H9 (cell line): ENCODE data around the gene DNAAF5. TPM values are rescaled to one million over a fixed set of nuclear protein-coding genes. Genes with fewer than 3 reads are reported as not detected.

Source experiments
- DNase-seq: peaks from one replicate; pipeline ENCODE4 v3.0.0-alpha.2; 2017
- H2AFZ ChIP-seq: one replicate; pipeline ENCODE4 v1.6.1; 2013; ENCODE audit warnings: mild to moderate bottlenecking, low read length, control low read depth, moderate library complexity
- H2AK5ac ChIP-seq: 2 replicates; pipeline ENCODE4 v1.6.1; 2013; ENCODE audit warnings: low read length, control low read depth, mixed read lengths; ENCODE audit not compliant: insufficient read length
- H2BK120ac ChIP-seq: one replicate; pipeline ENCODE4 v1.6.1; 2013; ENCODE audit warnings: low read depth, mild to moderate bottlenecking, low read length, control low read depth, inconsistent platforms; ENCODE audit not compliant: poor library complexity, severe bottlenecking
- H2BK12ac ChIP-seq: 2 replicates; pipeline ENCODE4 v1.6.1; 2013; ENCODE audit warnings: low read length, control low read depth, mixed read lengths, low read depth; ENCODE audit not compliant: insufficient read length
- H2BK15ac ChIP-seq: 2 replicates; pipeline ENCODE4 v1.6.1; 2013; ENCODE audit warnings: low read depth, low read length, control low read depth
- H2BK20ac ChIP-seq: one replicate; pipeline ENCODE4 v1.6.1; 2013; ENCODE audit warnings: low read depth, mild to moderate bottlenecking, low read length, control low read depth, inconsistent platforms; ENCODE audit not compliant: poor library complexity, severe bottlenecking
- H2BK5ac ChIP-seq: 2 replicates; pipeline ENCODE4 v1.6.1; 2013; ENCODE audit warnings: low read length, control low read depth, mixed read lengths; ENCODE audit not compliant: insufficient read length
- H3K14ac ChIP-seq: 2 replicates; pipeline ENCODE4 v1.6.1; 2013; ENCODE audit warnings: low read length, control low read depth; ENCODE audit not compliant: insufficient read depth
- H3K18ac ChIP-seq: 2 replicates; pipeline ENCODE4 v1.6.1; 2013; ENCODE audit warnings: low read depth, mild to moderate bottlenecking, mixed read lengths, low read length, control low read depth; ENCODE audit not compliant: insufficient read length
- H3K23ac ChIP-seq: 2 replicates; pipeline ENCODE4 v1.6.1; 2013; ENCODE audit warnings: low read length, control low read depth, mixed read lengths, low read depth; ENCODE audit not compliant: insufficient read length
- H3K23me2 ChIP-seq: 2 replicates; pipeline ENCODE4 v1.6.1; 2013; ENCODE audit warnings: low read depth, mild to moderate bottlenecking, mixed read lengths, low read length, control low read depth; ENCODE audit not compliant: insufficient read length, poor library complexity, severe bottlenecking
- H3K27ac ChIP-seq: 2 replicates; pipeline ENCODE4 v1.5.1; 2013; ENCODE audit warnings: low read length, control low read depth, mixed read lengths, low read depth; ENCODE audit not compliant: insufficient read length
- H3K27me3 ChIP-seq: 2 replicates; pipeline ENCODE4 v1.6.1; 2013; ENCODE audit warnings: low read length, control low read depth, inconsistent platforms; ENCODE audit not compliant: insufficient read depth
- H3K4ac ChIP-seq: 2 replicates; pipeline ENCODE4 v1.6.1; 2013; ENCODE audit warnings: low read depth, mild to moderate bottlenecking, control low read depth, inconsistent platforms, low read length, moderate library complexity
- H3K4me1 ChIP-seq: 2 replicates; pipeline ENCODE4 v1.6.1; 2013; ENCODE audit warnings: low read length, control low read depth, inconsistent platforms; ENCODE audit not compliant: insufficient read depth
- H3K4me2 ChIP-seq: 2 replicates; pipeline ENCODE4 v1.6.1; 2013; ENCODE audit warnings: low read length, control low read depth, mixed read lengths; ENCODE audit not compliant: insufficient read length, insufficient read depth
- H3K56ac ChIP-seq: 2 replicates; pipeline ENCODE4 v1.6.1; 2013; ENCODE audit warnings: low read depth, mild to moderate bottlenecking, mixed read lengths, low read length, control low read depth; ENCODE audit not compliant: insufficient read length
- H3K79me1 ChIP-seq: 2 replicates; pipeline ENCODE4 v1.6.1; 2013; ENCODE audit warnings: low read depth, mild to moderate bottlenecking, moderate library complexity, low read length, control low read depth, inconsistent platforms; ENCODE audit not compliant: insufficient read depth, poor library complexity, severe bottlenecking
- H3K79me2 ChIP-seq: 2 replicates; pipeline ENCODE4 v1.6.1; 2013; ENCODE audit warnings: low read length, control low read depth, inconsistent platforms; ENCODE audit not compliant: insufficient read depth
- H3K9ac ChIP-seq: 2 replicates; pipeline ENCODE4 v1.6.1; 2013; ENCODE audit warnings: low read length, control low read depth, mixed read lengths; ENCODE audit not compliant: insufficient read length; ENCODE audit errors: extremely low read depth
- H3K9me3 ChIP-seq: one replicate; pipeline ENCODE4 v1.6.1; 2013; ENCODE audit warnings: low read depth, low read length, inconsistent platforms; ENCODE audit not compliant: control insufficient read depth
- H3T11ph ChIP-seq: one replicate; pipeline ENCODE4 v1.6.1; 2013; ENCODE audit warnings: mild to moderate bottlenecking, low read length, control low read depth, inconsistent platforms
- H4K20me1 ChIP-seq: one replicate; pipeline ENCODE4 v1.6.1; 2013; ENCODE audit not compliant: control insufficient read depth, insufficient read length, insufficient read depth
- H4K5ac ChIP-seq: 2 replicates; pipeline ENCODE4 v1.6.1; 2013; ENCODE audit warnings: low read depth, mild to moderate bottlenecking, mixed read lengths, low read length, control low read depth; ENCODE audit not compliant: insufficient read length
- H4K8ac ChIP-seq: replicated peaks from 2 replicates; pipeline ENCODE4 v1.6.1; 2013; ENCODE audit warnings: low read length, control low read depth, mixed read lengths, low read depth; ENCODE audit not compliant: insufficient read length
- H4K91ac ChIP-seq: 2 replicates; pipeline ENCODE4 v1.6.1; 2013; ENCODE audit warnings: low read depth, mild to moderate bottlenecking, moderate library complexity, mixed read lengths, low read length, control low read depth; ENCODE audit not compliant: insufficient read length
- H3K27ac Mint-ChIP-seq, 3 experiments: 2 replicates in 2 of 3; 3 replicates in 1 of 3; pipeline ENCODE4 v1.8.0; 2020 to 2021; ENCODE audit warnings: mixed read lengths in 3 of 3, mild to moderate bottlenecking in 1 of 3, moderate library complexity in 1 of 3
- H3K27me3 Mint-ChIP-seq: 2 replicates; pipeline ENCODE4 v1.8.0; 2021; ENCODE audit warnings: low read depth, mild to moderate bottlenecking, moderate library complexity, mixed read lengths
- H3K36me3 Mint-ChIP-seq, 3 experiments: 2 replicates in 2 of 3; 3 replicates in 1 of 3; pipeline ENCODE4 v1.8.0; 2020 to 2021; ENCODE audit warnings: low read depth in 3 of 3, mixed read lengths in 3 of 3; ENCODE audit not compliant: insufficient read depth in 1 of 3
- H3K4me1 Mint-ChIP-seq, 2 experiments: 2 replicates each; pipeline ENCODE4 v1.8.0; 2020; ENCODE audit warnings: mixed read lengths in 2 of 2
- H3K4me3 Mint-ChIP-seq, 2 experiments: 2 replicates in 1 of 2; 3 replicates in 1 of 2; pipeline ENCODE4 v1.8.0; 2020 to 2021; ENCODE audit warnings: mild to moderate bottlenecking in 2 of 2, mixed read lengths in 2 of 2, moderate library complexity in 1 of 2
- H3K9me3 Mint-ChIP-seq, 2 experiments: 2 replicates in 1 of 2; 3 replicates in 1 of 2; pipeline ENCODE4 v1.8.0; 2020; ENCODE audit warnings: mild to moderate bottlenecking in 2 of 2, mixed read lengths in 2 of 2, moderate library complexity in 1 of 2
- CTCF ChIP-seq: fragments of 200-600 bp; sonication (generic); conservative IDR thresholded peaks from 3 replicates; pipeline ENCODE4 v1.8.0; 2021; ENCODE audit warnings: antibody characterized with exemption, mild to moderate bottlenecking
- WGBS: extraction: QIAGEN DNeasy Blood & Tissue Kit; methylation state at CpG from one replicate; pipeline ENCODE4 v1.1.7; 2013; ENCODE audit warnings: missing lambda C conversion rate, low lambda C conversion rate, mixed read lengths; ENCODE audit not compliant: insufficient read length; ENCODE audit errors: extremely low coverage; 5-methylcytosine and 5-hydroxymethylcytosine counted together
- total RNA-seq: library from RNA; stranded (reverse); gene quantifications from 2 replicates; pipeline ENCODE4 v1.2.1, GENCODE V29; 2021

The DNAAF5 gene
- total RNA-seq, 1 experiment from 2014 or later, result 43.5 TPM

- Histone ChIP-seq H2BK5ac (no peak overlapping the region), H4K5ac (no peak overlapping the region), H3K9ac (no peak overlapping the region), H3K56ac (no peak overlapping the region), H3K79me2 (no peaks in the 10 kb centered on the region; the same call in 1 of the 2 replicates), H4K91ac (no peak overlapping the region), H3K18ac (no peak overlapping the region), H2BK20ac (no peak overlapping the region), H3K27me3 (no peaks in the 10 kb centered on the region), H2BK120ac (no peak overlapping the region), H3K23me2 (no peaks in the 10 kb centered on the region), H2AFZ (no peak overlapping the region), H2AK5ac (no peak overlapping the region), H3T11ph (no peak overlapping the region), H3K14ac (no peak overlapping the region), H2BK12ac (no peak overlapping the region), H3K4ac (no peak overlapping the region), H3K79me1 (no peaks in the 10 kb centered on the region), H4K8ac (no peak overlapping the region), H3K23ac (no peak overlapping the region), H3K4me2 (no peak overlapping the region), H3K4me1 (no peaks in the 10 kb centered on the region), H4K20me1 (no peaks in the 10 kb centered on the region), H2BK15ac (no peak overlapping the region), H3K27ac (no peak overlapping the region), H3K9me3 (no peaks in the 10 kb centered on the region)
- peaks cover 49 to 69% (median 56%) of the 10 kb centered on the region in 3 experiments for H3K36me3 Mint-ChIP-seq
- H3K27ac Mint-ChIP-seq, result no peak overlapping the region
- TF ChIP-seq CTCF, result no peak
- DNase-seq, result no peak
- H3K4me1 Mint-ChIP-seq, result no peaks in the 10 kb centered on the region
- H3K27me3 Mint-ChIP-seq, result no peaks in the 10 kb centered on the region; the same call in 1 of the 2 replicates
- no CpG with 5 or more reads among the region's 23 CpGs for WGBS
- peaks cover 0 to 8% of the 10 kb centered on the region in 2 experiments; a peak in 3 of 5 replicates for H3K9me3 Mint-ChIP-seq
- no peak overlapping the region for H3K4me3 Mint-ChIP-seq
Observed at GRCh38 chr7:676972-677385, 49.5 kb upstream of the DNAAF5 start.
